HG03442 (cell line): ENCODE data around the gene TTLL11.

ENCODE experiments used
- ATAC-seq: cut with Tn5 transposase; IDR thresholded peaks from one replicate; pipeline ENCODE4 v1.9.1; 2021; ENCODE audit warnings: mild to moderate bottlenecking, moderate library complexity; ENCODE audit not compliant: unreplicated experiment

Gene TTLL11, protein sequence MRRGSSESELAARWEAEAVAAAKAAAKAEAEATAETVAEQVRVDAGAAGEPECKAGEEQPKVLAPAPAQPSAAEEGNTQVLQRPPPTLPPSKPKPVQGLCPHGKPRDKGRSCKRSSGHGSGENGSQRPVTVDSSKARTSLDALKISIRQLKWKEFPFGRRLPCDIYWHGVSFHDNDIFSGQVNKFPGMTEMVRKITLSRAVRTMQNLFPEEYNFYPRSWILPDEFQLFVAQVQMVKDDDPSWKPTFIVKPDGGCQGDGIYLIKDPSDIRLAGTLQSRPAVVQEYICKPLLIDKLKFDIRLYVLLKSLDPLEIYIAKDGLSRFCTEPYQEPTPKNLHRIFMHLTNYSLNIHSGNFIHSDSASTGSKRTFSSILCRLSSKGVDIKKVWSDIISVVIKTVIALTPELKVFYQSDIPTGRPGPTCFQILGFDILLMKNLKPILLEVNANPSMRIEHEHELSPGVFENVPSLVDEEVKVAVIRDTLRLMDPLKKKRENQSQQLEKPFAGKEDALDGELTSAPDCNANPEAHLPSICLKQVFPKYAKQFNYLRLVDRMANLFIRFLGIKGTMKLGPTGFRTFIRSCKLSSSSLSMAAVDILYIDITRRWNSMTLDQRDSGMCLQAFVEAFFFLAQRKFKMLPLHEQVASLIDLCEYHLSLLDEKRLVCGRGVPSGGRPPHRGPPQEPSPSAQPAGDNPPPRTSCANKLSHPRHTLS

GRCh38 chr9:122092611-122093506 is at the start of gene TTLL11:
TSS of gene TTLL11 (minus strand) at chr9:122093308. CDS start at chr9:122093148, 160 bp downstream.
- peak; percentile 81 for ATAC-seq

GRCh38 chr9:122141671-122142070 is 48.6 kb upstream of the TTLL11 start:
- ATAC-seq = no peak

- no peak for ATAC-seq
Observed at GRCh38 chr9:122140368-122141193, 47.5 kb upstream of the TTLL11 start.

DNA sequence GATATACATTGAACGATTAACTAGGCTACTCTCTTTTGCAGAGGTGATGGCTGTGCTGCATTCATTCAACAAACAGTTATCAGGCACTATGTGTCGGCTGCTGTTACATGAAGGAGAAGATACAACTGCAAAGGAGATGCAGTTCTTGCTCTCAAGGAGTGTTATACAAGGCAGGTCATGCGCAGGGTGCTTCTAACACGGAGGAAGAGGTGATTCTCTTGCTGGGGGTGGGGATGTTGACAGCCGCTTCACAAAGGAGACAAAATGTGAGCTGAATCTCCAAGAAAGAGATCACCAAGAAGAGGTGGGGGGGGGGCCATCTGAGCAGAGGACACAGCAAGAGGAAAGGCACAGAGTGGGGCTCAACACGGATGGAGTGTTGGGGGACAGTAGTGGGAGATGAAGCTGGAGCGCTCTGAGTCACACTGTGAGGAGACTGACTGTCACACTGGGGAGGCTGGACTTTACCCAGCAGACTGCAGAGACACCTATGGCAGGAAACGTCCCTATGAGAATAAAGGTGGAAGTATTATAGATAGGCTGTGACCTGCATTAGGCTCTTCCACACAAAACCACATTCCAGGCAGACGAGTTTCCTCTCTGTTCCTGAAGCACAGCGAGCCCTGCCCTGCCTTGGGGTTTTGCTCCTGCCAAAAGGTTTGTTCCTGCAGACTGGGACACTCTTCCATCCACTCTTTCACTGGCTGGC is 45.6 kb upstream of the TTLL11 start:
- ATAC-seq = no peak

- no peak for ATAC-seq
Observed at GRCh38 chr9:122135529-122135859, 42.4 kb upstream of the TTLL11 start.

DNA sequence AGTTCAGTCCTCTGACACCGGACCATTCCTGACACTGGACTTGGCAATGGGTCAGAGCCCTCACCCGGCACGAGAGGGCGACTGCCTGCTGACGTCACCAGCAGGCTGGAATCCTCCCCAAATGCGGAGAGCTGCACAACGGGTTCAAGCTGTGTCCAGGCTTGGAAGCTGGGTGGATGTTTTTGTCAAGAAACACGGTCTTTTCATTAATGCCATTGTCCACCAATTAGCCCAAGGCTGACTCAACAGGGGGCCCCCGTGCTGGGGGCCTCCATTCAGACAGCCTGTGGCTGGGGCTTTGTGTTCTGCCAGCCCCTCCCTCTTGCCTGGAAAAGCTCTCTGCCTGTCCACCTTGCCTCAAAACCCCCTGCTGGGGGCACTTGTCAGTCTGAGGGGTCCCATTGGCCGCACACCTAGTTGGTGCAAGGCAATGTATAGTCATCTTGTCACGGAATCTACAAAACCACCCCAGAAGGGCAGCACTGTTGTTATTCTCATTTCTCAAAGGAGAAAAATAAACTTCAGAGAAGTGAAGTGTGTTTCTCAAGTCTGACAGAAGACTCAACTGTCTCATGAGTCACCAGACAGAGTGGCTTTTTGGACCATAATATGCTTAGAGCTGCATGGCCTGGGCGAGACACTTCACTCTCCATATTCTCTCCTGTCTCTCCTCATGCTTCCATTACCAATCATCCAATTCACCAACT is 41.9 kb upstream of the TTLL11 start:
- no peak for ATAC-seq

DNA sequence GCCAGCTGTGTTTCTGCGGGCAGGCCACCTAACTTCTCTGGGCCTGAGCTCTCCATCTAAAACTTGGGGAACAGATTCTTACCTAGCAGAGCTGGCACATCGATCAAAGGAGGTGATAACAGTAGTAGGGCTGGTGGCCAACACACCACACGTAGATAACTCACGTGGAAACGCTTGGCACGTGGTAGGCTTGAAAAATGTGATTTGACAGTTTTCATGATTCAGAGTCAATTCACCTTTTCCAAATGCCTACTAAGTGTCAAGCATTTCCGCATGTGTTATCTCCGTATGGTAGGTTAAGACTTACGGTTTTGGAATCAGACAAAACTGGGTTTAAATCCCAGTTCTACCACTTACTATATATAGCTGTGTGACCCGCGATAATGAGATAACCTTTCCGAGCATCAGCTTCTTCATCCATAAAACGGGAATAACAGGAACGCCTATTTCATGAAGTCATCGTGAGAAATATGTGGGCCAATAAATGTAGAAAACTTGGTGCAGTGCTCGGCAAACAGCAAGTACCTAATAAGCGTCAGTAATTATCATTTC is 41.0 kb upstream of the TTLL11 start:
- no peak for ATAC-seq

- ATAC-seq = no peak
Observed at GRCh38 chr9:122133263-122133983, 40.3 kb upstream of the TTLL11 start.

- no peak for ATAC-seq
Observed at GRCh38 chr9:122132539-122132938, 39.4 kb upstream of the TTLL11 start.

DNA sequence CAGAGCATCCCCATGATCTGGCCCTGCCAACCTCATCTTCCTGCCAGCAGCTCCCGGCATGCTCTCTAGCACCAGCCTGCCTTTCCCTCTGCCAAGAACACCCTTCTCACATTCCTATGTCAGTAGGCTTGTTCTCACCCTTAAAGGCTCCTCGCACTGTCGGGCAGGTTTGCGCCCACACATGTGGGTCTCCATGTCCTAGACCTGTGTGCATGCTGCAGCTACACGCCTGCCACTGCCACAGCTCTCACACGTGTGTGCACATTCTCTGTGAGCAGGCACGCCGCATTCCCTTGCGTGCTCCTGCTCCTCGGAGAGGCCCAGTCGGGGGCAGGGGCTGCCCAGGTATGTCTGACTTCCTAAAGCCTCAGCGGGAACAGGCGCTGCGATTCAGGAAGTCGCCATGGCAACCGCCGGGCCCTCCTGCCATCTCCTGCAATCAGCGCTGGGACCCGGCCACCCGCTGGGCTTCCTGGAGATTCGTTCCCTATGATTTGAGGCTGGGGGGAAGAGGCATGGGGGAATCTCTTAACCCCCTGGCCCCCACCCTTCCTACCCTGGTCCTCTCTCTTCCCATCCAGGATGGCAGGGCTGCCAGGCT is 38.4 kb upstream of the TTLL11 start:
- ATAC-seq = no peak

- ATAC-seq = no peak
Observed at GRCh38 chr9:122130837-122131236, 37.7 kb upstream of the TTLL11 start.

GRCh38 chr9:122129969-122130368 is 36.9 kb upstream of the TTLL11 start:
- no peak for ATAC-seq

GRCh38 chr9:122128969-122129343 is 35.8 kb upstream of the TTLL11 start:
- ATAC-seq = no peak

GRCh38 chr9:122128007-122128968 is 35.2 kb upstream of the TTLL11 start:
- no peak for ATAC-seq

GRCh38 chr9:122127396-122127798 is 34.3 kb upstream of the TTLL11 start:
- no peak for ATAC-seq

GRCh38 chr9:122126331-122127261 is 33.5 kb upstream of the TTLL11 start:
- ATAC-seq = no peak
